ENCODE data around the gene PPEF1.
"Not testable (repeated sequence)": the region's sequence is repeated elsewhere in the genome, so short reads cannot be mapped to it uniquely, and the experiment has no call there.

The PPEF1 gene

DNA sequence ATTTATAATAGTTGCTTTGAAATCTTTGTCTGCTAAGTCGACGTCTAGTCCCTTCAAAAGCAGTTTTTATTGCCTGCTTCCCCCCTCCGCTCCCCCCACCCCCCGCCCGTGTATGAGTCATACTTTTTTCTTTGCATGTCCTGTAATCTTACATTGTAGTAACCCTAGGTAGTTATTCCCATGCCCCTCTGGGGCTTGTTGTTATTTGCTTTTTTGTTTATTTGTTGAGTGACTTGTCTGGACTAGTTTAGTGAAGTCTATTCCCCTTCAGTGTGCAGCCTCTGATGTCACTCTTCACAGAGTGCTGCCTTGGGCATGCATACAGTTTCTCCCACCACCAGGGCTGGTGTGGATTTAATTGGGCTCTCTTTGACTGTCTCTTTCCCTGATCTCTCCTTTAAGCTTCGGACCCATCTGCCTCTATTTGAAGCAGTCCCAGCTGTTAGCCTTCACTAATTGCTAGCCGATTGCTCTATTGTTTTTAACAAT, 86.2 kb downstream of the PPEF1 start:
- no peak for DNase-seq (ENCODE audit: low read depth)

DNA sequence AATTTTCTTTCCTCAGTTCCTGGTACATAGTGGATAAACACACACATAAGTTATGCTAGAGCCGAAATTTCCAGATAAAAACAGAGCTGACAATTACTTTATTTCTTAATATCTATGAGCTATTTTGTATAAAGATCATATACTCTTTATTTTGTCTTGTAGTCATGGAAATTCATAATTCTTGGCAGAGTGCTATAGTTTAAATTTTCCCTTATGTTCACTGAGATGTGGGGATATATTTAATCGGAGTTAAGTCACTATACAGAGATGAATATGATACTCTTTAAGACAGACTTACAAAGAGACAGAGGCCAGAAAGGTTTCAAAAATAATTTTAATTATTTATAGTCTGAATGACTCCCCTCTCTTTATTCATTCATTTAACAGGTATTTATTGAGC, 89.7 kb downstream of the PPEF1 start:
- DNase-seq (ENCODE audit: low read depth) = no peak

DNA sequence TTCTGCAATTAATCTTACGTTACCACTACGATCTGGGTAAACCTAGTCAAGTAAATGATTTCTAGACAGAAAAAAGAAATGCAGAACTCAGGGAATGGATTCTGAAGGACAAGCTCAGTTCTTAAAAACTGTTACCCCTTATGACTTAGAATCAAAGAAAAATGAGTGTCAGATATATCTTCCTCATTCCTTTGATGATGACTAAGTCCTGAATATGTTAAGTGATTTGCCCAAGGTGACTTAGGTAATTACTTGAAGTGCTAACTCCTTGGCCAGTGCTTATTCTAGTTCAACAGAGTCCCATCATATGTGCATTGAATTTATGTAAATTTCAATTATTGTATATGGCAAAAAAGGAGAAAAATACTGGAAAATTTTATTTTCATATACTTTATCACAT, 92.5 kb downstream of the PPEF1 start:
- no peak for DNase-seq (ENCODE audit: low read depth)

DNA sequence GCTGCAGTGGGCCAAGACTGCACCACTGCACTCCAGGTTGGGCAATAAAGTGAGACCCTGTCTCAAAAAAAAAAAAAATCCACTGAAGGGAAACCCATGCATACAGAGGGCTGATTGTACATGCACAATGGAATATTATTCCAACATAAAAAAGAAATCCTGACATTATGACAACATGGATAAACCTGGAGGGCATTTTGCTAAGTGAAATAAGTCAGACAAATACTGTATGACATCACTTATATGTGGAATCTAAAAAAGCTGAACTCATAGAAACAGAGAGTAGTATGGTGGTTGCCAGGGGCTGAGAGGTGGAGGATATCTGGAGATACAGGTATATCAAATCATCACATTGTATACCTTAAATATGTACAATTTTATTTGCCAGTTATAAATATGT, 102.2 kb downstream of the PPEF1 start:
- DNase-seq (ENCODE audit: low read depth) = no peak

DNA sequence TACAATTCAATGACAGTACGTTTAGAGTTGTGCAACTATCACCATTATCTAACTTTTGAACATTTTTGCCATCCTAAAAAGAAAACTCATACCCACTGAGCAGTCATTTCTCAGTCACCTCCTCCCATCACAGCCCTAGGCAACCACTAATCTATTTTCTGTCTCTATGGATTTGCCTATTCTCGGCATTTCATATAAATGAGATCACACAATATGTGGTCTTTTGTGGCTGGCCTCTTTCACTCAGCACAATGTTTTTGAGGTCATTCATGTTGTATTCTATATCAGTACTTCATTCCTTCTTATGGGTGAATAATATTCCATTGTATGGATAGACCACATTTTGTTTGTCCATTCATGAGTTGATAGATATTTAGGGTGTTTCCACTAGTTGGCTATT, 103.0 kb downstream of the PPEF1 start:
- no peak for DNase-seq (ENCODE audit: low read depth)

DNA sequence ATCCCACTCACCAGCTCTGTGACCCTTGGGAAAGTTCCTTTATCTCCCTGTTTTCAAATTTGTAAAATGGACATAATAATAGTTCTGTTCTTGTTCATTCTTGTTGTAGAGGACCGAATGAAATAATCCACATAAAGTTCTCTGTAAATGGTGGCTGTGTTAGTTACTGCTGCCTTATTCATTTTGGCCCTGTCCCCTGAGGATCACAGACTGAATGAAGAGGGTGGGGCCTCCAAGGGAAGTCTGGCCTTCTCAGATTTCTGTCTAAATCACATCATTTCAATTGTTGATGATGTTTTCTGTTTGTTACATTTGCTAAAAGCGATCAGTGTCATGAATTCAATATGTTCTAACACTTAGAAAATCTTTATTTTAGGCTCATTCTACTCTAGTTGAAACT, 117.9 kb downstream of the PPEF1 start:
- no peak for DNase-seq (ENCODE audit: low read depth)

DNA sequence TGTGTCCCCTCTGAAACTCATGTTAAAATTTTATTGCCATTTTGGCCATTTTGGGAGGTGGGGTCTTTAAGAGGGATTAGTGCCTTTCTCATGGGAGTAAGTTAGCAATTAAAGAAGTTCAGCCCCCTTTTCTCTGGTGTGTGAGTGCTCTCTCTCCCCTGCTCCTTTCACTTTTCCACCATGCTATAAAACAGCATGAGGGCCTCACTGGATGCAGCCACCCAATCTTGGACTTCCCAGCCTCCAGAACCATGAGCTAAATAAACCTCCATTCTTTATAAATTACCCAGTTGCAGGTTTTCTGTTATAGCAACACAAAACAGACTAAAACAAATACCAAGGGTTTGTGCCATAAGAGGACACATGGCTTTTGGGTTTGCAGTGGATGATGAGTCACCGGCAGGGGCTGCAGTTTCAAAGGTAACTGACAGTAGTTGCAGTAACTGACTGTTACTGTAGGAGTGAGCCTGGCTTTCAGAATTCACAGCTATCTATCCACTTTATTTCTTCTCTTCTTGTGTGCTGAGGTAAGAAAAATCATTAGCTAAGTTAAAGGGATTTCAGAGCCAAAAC, 121.5 kb downstream of the PPEF1 start:
- no peak for DNase-seq (ENCODE audit: low read depth)

DNA sequence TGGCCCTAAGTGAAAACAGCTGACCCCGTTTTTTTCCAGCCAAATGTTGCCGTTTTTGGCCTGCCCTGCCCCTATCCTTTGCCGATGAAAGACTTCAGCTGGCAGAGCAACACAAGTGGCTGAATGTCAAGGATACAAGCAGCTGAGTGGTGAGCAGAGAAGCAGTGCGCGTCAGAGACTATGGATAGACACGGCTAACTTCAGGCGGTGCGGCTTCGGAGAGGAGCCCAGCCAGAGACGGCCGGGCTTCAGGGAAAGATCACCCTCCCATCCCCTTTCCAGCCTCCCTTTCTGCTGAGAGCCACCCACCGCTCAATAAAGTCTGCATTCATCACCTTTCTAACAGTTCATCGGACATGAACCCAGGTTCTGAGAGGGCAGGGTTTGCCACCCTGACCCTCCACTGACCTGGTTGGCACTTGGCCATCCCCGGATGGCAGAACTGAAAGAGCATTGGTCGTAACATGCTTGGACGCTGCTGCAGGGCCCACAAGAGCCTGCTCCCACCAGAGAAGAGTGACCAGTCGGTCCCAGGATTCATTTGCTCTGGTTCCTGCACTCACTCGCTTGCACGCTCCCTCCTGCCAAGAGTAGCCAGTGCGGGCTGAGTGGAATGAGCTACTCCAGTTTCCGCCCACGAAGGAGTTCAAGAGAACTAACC, 125.8 kb downstream of the PPEF1 start:
- no peak for DNase-seq (ENCODE audit: low read depth)

DNA sequence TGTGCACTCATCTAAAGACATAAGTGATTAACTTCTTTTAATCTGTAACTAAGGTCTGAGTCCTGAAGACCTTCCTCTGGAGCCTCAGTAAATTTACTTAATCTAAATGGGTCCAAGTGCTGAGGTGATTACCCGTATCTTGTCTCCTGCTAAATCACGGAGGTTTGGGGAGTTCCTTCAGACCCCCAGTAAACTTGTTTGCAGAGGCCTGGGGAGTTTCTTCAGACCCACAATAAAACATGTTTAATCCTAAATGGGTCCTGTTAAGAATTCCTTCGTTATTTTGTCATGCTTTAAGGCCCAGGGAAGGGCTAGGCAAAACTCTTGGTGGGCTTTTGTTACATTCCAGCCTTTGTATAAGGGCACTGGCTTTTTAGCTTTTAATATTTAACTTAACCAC, 140.5 kb downstream of the PPEF1 start:
- not testable (repeated sequence) for DNase-seq (ENCODE audit: low read depth)

DNA sequence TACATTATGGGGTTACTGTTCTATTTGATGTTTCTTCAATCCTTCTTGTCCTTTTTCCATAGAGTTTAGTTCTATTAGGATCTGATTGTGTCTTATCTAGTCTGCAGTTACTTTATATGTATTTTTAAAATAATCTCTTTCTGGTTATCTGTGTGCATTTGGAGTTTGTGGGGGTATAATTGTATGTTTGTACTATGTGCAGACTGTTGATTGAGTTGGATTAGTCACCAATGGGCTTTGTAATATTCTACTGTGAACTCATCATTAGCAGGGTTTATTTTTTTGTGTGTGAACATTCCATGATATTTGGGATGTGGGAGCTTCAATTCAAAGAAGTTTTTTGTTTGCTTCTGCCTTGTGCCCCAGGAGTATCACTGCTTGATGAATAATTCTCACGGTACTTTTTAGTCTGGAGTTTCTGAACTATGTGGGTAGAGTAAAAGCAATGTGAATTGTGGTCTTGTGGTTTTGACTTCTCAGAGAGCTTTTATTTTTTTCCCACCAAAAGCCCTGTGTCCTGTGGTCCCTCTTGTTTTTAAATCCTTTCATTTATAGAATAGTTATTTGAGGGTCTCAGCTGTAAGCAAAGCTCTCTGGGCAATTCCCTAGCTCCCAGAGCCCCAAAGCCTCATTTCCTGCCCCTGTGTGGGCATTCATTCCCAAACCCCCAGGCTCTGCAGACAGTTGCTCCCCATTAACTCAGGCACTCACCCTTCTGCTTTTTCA, 148.6 kb downstream of the PPEF1 start:
- DNase-seq (ENCODE audit: low read depth) = no peak

DNA sequence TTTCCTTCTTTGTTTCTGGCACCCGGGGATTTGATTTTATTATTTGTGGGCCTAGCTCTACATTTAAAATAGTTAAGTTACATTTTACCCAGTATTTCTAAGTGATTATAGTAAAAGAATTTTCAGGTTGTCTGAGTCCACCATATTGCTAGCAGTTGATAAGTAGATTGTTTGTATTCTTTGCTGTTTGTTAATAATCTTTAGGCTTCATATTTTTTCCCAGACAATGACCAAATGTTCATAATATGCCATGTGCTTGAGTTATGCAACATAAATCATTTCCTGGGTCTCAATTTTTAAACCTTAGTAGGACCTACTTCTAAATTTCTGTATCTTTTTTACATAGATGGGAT, 149.2 kb downstream of the PPEF1 start:
- no peak for DNase-seq (ENCODE audit: low read depth)

DNA sequence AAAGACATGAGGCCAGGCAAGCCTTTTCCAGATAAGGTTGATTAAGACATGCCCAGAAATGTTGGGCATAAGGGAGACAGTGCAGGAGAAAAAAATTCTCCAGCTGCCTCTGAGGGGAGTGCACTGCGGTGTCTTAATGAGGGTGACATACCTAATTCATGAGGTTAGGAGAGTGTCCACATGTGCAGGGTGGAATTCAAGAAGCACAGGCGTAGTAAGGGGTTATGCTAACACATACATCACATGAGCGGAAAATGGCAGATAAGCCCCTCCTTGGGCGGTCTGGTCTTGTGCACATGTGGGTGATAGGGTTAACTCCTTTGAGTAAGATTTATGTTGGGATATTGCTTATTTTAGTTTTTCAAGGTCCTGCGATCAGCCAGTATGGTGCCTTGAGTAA, 154.1 kb downstream of the PPEF1 start:
- DNase-seq (ENCODE audit: low read depth) = no peak

DNA sequence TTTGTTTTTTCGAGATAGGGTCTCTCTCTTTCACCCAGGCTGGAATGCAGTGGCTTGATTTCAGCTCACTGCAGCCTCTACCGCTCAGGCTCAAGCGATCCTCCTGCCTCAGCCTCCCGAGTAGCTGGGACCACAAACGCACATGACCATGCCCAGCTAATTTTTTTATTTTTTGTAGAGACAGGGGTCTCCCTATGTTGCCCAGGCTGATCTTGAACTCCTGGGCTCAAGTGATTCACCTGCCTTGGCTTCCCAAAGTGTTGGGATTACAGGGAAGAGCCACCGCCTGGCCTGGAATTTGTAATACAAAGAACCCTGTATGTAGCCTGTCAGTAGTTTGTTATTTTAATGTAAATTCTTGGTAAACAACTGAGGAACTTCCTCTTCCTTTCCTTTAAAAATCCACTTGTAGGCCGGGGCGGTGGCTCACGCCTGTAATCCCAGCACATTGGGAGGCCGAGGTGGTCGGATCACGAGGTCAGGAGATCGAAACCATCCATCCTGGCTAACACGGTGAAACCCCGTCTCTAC, 157.0 kb downstream of the PPEF1 start:
- no peak for DNase-seq (ENCODE audit: low read depth)

DNA sequence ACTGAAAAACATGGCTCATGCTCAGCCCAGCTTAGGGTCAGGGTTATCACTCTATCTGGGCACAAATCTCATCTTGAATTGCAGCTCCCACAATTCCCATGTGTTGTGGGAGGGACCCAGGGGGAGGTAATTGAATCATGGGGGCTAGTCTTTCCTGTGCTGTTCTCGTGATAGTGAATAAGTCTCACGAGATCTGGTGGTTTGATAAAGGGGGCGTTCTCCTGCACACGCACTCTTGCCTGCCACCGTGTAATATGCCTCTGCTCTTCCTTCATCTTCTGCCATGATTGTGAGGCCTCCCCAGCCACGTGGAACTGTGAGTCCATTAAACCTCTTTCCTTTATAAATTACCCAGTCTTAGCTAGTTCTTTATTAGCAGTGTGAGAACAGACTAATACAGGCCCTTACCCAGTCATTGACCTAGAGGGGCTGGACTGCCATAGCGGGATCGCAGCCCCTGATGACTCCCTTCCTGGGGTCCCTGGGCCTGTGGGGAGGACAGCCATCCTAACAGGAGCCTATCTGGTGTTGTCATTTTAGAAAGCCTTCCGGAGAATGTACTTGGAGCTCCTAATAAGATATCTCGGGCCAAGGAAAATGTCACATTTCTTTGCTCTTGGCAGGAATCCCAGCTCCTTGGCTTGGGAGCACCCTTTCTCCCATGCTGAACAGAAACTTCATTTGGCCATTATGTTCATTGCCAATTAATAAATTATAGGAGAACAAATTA, 163.9 kb downstream of the PPEF1 start:
- DNase-seq (ENCODE audit: low read depth) = no peak

DNA sequence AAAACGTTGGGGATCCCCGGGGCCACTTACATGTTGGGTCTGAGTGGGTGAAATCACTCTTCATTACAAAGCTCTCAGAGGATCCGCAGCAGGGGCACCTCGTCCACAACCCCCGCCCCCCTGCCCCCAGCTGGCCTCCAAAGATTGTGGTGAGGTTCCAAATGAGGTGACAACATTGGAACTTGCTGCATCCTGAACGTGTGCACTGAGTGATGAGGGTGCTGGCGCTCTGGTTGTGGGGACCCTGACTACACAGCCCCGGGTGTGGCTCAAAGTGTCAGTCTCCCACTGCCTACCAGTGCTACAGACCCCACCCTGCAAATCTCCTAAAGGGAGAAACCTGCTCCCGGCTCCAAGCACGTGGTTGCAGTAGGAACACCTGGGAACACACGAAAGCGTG, 164.5 kb downstream of the PPEF1 start:
- no peak for DNase-seq (ENCODE audit: low read depth)

DNA sequence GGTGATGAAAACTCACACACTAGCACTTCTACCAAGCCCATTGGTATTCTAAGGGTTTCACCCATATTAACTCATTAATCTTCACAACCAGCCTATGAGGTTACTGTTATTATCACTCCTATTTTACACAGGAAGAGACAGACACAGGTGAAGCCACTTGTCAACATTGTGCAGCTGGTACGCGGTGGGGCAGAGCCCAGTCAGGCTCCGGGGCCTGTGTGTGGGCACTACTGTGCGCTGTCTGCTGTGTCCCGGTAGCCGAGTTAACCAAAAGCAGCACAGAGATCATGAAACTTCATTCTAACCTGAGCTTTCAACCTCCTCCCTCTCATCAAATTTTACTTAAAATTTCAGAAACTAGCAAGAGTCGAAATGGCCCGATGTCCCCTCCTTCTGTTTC, 165.2 kb downstream of the PPEF1 start:
- no peak for DNase-seq (ENCODE audit: low read depth)

DNA sequence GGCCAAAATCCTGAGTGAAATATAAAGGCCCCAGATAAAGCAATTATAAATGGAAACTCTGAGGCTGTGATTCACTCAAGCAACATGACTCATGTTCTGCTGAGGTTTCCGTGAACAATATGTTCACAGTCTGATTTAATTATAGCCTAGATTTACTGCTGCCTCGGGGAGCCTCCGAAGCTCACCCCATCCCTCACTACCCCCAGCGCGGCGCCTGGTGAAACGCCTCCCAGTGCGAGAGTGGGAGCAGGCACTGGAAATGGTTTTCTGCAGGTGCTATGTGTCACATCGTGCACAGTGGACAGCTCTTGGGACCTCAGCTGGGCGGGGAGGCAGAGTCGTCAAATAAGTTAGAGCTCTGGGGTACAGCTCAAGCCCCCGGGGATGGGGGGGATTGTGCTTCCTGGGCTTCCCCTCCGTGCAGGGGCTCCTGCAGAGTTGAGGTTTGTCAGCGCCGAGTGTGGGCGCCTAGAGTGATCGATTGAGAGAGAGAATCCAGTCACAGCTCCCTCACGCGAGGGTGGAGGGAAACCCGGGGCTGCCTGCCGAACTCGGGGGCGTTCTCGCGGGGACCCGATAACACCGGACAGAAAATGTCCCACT, 165.8 kb downstream of the PPEF1 start:
- no peak for DNase-seq (ENCODE audit: low read depth)

DNA sequence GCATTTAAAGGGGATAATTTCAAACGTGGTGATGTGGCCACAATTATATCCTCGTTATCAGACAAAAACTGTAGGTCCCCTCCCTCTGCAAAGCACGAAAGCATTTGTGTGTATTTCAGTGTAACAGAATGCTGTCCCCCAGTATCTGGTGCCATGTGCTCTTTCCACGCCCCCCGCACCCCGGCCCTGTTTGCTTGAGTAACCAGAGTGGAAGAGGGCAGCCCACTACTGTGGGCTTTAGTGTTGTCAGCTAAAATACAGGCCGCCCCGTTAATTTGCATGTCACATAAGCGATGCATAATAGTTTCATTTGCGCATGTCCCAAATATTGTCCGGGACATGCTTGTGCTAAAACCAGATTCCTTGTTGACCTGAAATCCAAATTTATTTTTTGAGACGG, 166.4 kb downstream of the PPEF1 start:
- DNase-seq (ENCODE audit: low read depth) = no peak

DNA sequence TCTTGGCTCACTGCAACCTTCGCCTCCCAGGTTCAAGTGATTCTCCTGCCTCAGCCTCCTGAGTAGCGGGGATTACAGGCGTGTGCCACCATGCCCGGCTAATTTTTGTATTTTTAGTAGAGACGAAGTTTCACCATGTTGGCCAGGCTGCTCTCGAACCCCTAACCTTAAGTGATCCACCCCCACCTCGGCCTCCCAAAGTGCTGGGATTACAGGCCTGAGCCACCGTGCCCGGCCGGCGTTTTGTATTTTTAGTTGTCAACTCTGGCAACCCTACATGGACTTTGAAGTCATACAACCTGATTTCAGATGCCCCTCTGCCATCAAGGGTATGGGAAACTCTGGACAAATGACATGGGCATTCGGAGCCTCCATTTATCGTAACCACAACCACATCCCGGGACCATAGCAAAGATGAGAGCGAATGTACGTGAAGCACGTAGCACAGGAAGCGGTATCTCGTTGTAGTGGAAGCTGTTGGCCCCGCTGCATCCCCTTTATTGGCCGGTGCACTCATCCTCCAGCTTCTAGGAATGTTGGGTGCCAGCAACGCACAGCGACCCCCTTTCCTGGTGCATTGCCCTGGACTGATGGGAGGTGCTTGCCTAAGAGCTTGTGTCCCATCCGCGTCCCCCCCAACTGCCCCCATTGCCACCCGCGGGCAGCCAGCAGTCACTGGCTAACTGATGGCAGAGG, 167.3 kb downstream of the PPEF1 start:
- DNase-seq (ENCODE audit: low read depth) = no peak

DNA sequence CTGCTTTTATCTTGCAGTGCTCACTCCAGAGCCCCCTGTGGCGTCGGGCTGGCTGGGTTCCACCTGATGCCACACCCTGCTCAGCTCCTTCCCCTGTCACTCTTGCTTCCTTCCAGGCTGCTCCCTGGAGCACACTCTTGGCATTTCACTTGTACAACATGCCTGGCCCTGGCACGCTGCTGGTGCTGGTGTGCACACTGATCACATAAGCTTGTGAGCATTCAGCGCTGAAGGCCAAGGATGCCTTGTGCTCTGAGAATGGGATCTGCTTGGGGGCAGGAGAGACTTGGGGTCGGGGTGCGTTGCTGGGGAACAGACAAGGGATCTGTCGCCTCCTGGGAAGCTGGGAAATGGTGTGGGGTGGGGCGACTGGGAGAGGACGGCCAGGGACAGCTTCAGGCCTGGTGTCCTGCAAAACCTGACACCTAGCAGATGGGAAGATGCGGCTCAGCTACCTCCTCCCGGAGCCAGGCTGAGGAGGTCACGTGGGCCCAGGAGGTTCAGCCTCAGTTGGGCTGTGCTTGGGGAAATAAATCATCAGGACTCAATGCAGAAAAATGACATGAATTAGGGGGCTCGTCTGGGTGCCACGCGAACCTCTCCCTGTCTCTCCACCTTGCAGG, 167.9 kb downstream of the PPEF1 start:
- DNase-seq (ENCODE audit: low read depth) = no peak

DNA sequence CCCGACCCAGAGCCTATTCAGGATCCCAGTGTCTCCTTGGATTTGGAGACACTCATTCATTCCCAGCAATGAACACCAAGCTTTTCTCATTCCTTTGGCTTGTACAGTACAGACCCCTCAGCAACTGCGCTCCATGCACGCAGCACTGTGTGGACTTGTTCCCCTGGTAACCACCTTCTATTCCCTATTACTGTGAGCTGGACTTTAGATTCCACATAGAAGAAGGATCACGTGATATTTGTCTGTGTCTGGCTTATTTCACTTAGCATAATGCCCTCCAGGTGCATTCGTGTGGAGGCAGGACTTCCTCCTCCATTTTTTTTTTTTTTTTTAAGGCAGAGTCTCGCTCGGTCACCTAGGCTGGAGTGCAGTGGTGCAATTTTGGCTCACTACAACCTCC, 170.0 kb downstream of the PPEF1 start:
- no peak for DNase-seq (ENCODE audit: low read depth)
